Erythroblast (primary cell): ENCODE data around the gene BAIAP2.

Source experiments
- GATA1 ChIP-seq: IDR thresholded peaks from 2 replicates; pipeline ENCODE4 v1.6.1; 2011; ENCODE audit warnings: low read depth, mild to moderate bottlenecking, control low read depth, low read length, moderate library complexity
- POLR2A ChIP-seq: IDR thresholded peaks from 2 replicates; pipeline ENCODE4 v1.6.1; 2011; ENCODE audit warnings: mild to moderate bottlenecking, low read length

GRCh38 chr17:81143717-81144422 is 108.9 kb downstream of the BAIAP2 start:
- no peak for TF ChIP-seq POLR2A
- TF ChIP-seq GATA1 = no peak
